Ishikawa (cell line): ENCODE measurements around the gene HSF4.

Source experiments
- CEBPB ChIP-seq: IDR thresholded peaks from 2 replicates; pipeline ENCODE4 v1.6.1; 2012
- CREB1 ChIP-seq: IDR thresholded peaks from 2 replicates; pipeline ENCODE4 v1.6.1; 2012; ENCODE audit warnings: low read depth
- EGR1 ChIP-seq: IDR thresholded peaks from 2 replicates; pipeline ENCODE4 v1.6.1; 2012
- EP300 ChIP-seq: IDR thresholded peaks from 2 replicates; pipeline ENCODE4 v1.6.1; 2012; ENCODE audit warnings: borderline replicate concordance
- FOXM1 ChIP-seq: IDR thresholded peaks from 2 replicates; pipeline ENCODE4 v1.6.1; 2012; ENCODE audit warnings: low read depth, borderline replicate concordance
- NFIC ChIP-seq: IDR thresholded peaks from 2 replicates; pipeline ENCODE4 v1.6.1; 2012
- RAD21 ChIP-seq: IDR thresholded peaks from 2 replicates; pipeline ENCODE4 v1.6.1; 2012; ENCODE audit warnings: low read depth
- TAF1 ChIP-seq: IDR thresholded peaks from 2 replicates; pipeline ENCODE4 v1.6.1; 2012; ENCODE audit warnings: low read depth, mild to moderate bottlenecking
- TCF12 ChIP-seq: IDR thresholded peaks from 2 replicates; pipeline ENCODE4 v1.6.1; 2012; ENCODE audit warnings: low read depth
- TEAD4 ChIP-seq: IDR thresholded peaks from 2 replicates; pipeline ENCODE4 v1.6.1; 2012
- YY1 ChIP-seq: IDR thresholded peaks from 2 replicates; pipeline ENCODE4 v1.6.1; 2012; ENCODE audit warnings: low read depth
- ZBTB7A ChIP-seq: IDR thresholded peaks from 2 replicates; pipeline ENCODE4 v1.6.1; 2012; ENCODE audit warnings: low read depth
- TF ChIP-seq, protein P1 (sequence below): IDR thresholded peaks from 2 replicates; pipeline ENCODE4 v1.6.1; 2012; ENCODE audit warnings: low read depth, mild to moderate bottlenecking
- TF ChIP-seq, protein P2 (sequence below): IDR thresholded peaks from 2 replicates; pipeline ENCODE4 v1.6.1; 2012
- TF ChIP-seq, protein P3 (sequence below): IDR thresholded peaks from 2 replicates; pipeline ENCODE4 v1.6.1; 2012

The HSF4 gene

GRCh38 chr16:67206129-67206837 is 41.7 kb downstream of the HSF4 start:
- TF ChIP-seq, protein P1, sequence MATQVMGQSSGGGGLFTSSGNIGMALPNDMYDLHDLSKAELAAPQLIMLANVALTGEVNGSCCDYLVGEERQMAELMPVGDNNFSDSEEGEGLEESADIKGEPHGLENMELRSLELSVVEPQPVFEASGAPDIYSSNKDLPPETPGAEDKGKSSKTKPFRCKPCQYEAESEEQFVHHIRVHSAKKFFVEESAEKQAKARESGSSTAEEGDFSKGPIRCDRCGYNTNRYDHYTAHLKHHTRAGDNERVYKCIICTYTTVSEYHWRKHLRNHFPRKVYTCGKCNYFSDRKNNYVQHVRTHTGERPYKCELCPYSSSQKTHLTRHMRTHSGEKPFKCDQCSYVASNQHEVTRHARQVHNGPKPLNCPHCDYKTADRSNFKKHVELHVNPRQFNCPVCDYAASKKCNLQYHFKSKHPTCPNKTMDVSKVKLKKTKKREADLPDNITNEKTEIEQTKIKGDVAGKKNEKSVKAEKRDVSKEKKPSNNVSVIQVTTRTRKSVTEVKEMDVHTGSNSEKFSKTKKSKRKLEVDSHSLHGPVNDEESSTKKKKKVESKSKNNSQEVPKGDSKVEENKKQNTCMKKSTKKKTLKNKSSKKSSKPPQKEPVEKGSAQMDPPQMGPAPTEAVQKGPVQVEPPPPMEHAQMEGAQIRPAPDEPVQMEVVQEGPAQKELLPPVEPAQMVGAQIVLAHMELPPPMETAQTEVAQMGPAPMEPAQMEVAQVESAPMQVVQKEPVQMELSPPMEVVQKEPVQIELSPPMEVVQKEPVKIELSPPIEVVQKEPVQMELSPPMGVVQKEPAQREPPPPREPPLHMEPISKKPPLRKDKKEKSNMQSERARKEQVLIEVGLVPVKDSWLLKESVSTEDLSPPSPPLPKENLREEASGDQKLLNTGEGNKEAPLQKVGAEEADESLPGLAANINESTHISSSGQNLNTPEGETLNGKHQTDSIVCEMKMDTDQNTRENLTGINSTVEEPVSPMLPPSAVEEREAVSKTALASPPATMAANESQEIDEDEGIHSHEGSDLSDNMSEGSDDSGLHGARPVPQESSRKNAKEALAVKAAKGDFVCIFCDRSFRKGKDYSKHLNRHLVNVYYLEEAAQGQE = no peak
- TF ChIP-seq CREB1 = no peak
- no peak for TF ChIP-seq ZBTB7A

- no peak for TF ChIP-seq CEBPB
These were observed 42.3 kb downstream of the HSF4 start for GRCh38 chr16:67206838-67207248.

GRCh38 chr16:67207249-67208091 is 42.9 kb downstream of the HSF4 start:
- TF ChIP-seq FOXM1 (no peak), TAF1 (no peak), ZBTB7A (no peak), EP300 (no peak), YY1 (no peak), EGR1 (no peak), CEBPB (no peak), CREB1 (no peak), TCF12 (no peak), NFIC (no peak), RAD21 (no peak), TEAD4 (no peak)
- TF ChIP-seq, protein P2, sequence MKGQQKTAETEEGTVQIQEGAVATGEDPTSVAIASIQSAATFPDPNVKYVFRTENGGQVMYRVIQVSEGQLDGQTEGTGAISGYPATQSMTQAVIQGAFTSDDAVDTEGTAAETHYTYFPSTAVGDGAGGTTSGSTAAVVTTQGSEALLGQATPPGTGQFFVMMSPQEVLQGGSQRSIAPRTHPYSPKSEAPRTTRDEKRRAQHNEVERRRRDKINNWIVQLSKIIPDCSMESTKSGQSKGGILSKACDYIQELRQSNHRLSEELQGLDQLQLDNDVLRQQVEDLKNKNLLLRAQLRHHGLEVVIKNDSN = no peak
- TF ChIP-seq, protein P1 = no peak
- TF ChIP-seq, protein P3, sequence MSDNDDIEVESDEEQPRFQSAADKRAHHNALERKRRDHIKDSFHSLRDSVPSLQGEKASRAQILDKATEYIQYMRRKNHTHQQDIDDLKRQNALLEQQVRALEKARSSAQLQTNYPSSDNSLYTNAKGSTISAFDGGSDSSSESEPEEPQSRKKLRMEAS = no peak

DNA sequence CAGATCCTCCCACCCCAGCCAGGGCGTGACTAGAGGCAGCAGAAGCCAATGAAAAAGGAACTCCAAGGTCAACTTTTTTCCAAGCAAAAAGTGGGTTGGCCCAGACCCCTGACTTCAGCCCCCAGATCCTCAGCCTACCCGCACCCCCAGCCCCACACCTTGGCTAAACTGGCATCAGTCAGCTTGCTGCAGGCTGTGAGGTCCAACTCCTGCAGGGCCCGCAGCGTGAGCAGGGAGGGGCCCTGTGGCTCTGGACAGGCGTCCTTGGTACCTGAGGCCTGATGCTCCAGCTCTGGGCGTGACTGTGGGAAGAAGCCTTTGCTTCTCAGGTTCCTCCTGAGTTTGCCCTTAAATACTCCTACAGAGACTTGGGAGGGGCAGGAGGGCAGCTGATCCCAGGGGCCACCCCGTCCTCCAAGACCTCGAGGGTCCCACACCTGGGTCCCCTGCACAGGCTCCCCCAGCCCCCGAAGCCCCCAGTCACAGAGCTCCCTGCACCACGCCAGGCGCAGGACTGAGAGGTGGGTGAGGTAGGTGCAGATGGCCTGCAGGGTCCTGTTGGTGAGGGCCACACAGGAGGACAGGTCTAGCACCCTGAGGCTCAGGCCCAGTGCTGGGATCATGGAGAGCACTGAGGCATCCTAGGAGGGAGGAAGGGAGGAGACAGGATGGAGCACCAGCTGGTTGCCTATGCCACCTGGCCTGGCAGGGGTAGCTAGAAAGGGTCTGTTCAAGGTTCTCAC is 43.8 kb downstream of the HSF4 start:
- TF ChIP-seq, protein P2 = no peak
- TF ChIP-seq TCF12 (no peak), TEAD4 (no peak), RAD21 (no peak), EP300 (no peak), FOXM1 (no peak), CEBPB (no peak), YY1 (no peak), TAF1 (no peak), EGR1 (no peak), ZBTB7A (no peak; the same call in 1 of the 2 replicates), CREB1 (no peak), NFIC (no peak)
- TF ChIP-seq, protein P3 = no peak
- TF ChIP-seq, protein P1 = no peak
